ENCODE data around the gene AXIN1. TPM values are rescaled to one million over a fixed set of nuclear protein-coding genes. Genes with fewer than 3 reads are reported as not detected.

The AXIN1 gene
- polyA plus RNA-seq, 1 experiment, result 3.5 TPM

DNA sequence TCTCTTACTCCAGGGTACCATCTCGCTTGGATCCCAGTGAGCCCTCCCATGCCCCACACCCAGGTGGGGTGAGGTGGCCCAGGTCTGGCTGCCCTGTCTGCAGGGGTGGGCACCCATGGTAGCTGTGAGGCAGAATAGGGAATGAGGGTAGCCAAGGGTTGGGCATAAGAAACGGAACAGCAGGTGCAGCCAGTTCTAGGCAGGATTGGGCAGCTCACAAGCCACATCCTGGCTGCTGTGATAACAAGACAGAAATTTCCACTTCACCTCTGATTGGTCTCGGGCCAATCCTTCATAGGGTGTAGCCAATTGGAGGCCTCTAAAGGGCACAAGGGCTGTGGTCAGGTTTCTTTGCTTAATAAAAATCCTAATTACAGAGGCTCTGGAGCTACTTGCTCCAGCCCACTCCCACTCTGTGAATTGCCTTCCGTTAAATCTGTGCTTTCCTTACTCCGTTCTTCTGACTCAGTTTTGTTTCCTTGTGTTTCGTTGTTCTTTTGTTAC, 73.6 kb downstream of the AXIN1 start:
- no peak overlapping the region for H3K27ac ChIP-seq (ENCODE audit: low read depth, low read length)
- H3K9me3 ChIP-seq (ENCODE audit: control insufficient read depth, insufficient read depth, low read length), result peaks cover 7% of the 10 kb centered on the region; the same call in 1 of the 2 replicates
- TF ChIP-seq, protein P1, sequence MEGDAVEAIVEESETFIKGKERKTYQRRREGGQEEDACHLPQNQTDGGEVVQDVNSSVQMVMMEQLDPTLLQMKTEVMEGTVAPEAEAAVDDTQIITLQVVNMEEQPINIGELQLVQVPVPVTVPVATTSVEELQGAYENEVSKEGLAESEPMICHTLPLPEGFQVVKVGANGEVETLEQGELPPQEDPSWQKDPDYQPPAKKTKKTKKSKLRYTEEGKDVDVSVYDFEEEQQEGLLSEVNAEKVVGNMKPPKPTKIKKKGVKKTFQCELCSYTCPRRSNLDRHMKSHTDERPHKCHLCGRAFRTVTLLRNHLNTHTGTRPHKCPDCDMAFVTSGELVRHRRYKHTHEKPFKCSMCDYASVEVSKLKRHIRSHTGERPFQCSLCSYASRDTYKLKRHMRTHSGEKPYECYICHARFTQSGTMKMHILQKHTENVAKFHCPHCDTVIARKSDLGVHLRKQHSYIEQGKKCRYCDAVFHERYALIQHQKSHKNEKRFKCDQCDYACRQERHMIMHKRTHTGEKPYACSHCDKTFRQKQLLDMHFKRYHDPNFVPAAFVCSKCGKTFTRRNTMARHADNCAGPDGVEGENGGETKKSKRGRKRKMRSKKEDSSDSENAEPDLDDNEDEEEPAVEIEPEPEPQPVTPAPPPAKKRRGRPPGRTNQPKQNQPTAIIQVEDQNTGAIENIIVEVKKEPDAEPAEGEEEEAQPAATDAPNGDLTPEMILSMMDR (IDR thresholded peaks at IDR 0.05; ENCODE audit: low read depth, low read length), result no peak
- POLR2A ChIA-PET, result no interaction called here
- DNase-seq (ENCODE audit: low read depth, low spot score), result no peak
- peaks cover 42% of the 10 kb centered on the region for H3K27me3 ChIP-seq (ENCODE audit: control insufficient read depth, insufficient read depth, low read length)
- CTCF ChIA-PET, result interaction anchor here (0.8 kb wide), 1 partner anchor 99 kb away, joined by 3 read pairs; the partner anchor contains the start of gene HBQ1
- H3K4me3 ChIP-seq (ENCODE audit: low read depth, low read length), result no peak overlapping the region

DNA sequence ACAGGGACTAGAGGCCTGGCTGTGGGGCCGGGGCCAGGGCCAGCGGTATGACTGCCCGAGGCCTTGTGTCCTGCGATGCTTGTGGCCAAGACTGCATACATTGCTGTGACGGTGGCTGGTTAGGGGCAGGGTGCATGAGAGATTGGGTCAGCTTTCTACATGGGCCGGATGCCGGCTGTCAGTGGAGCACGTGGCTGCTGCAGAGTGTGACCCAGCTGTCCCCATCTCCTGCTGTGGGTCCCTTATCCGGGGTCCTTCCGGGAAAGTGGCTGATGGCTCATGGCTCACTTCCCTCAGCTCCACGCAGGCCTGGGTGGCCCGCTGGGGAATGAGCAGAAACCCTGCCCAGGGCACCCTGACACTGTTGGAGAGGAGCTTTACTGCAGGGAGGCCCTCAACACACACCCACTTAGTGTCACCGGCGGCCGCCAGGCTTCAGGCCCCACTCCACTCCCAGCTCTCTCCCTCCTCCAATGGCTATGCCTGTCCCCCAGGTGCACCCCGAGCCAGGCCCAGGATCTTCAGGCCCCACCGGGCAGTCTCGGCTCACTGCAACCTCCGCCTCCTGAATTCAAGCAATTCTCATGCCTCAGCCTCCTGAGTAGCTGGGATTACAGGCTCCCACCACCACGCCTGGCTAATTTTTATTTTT, 76.0 kb downstream of the AXIN1 start:
- Histone ChIP-seq H3K27ac (ENCODE audit: low read depth, low read length) (no peak overlapping the region), H3K4me3 (ENCODE audit: low read depth, low read length) (no peak overlapping the region), H3K9me3 (ENCODE audit: control insufficient read depth, insufficient read depth, low read length) (peaks cover 6% of the 10 kb centered on the region; the same call in 1 of the 2 replicates), H3K27me3 (ENCODE audit: control insufficient read depth, insufficient read depth, low read length) (peaks cover 43% of the 10 kb centered on the region)
- ChIA-PET POLR2A (no interaction called here), CTCF (no interaction called here)
- TF ChIP-seq, protein P1 (IDR thresholded peaks at IDR 0.05; ENCODE audit: low read depth, low read length), result no peak
- DNase-seq (ENCODE audit: low read depth, low spot score), result no peak

DNA sequence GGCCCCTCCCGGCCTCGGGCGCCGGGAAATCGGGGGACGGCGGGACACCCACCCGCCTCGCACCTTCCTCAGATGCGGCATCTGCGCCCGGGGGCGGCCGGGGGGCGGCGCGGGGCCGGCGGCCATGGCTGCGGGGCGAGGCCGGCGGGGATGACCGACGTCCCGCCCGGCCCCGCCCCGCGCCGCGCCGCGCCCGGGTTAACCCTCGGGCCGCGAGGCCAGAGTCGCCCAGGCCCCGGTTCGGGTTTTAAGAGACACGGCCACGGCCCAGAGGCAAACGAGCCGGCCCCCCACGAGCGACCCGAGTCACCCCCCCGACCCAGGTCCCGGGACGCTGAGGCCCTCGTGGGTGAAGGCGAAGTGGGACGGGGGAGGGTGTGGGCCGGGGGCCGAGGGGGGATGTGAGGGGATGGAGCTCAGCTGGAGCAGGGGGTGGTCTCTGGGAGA, 76.7 kb downstream of the AXIN1 start, which contains the start of gene RGS11:
Gene RGS11 (minus strand): TSS at position 159 of the 447 bp plus-strand sequence. CDS start 33 bp downstream, at position 126.
- Histone ChIP-seq H3K4me3 (ENCODE audit: low read depth, low read length) (peak within 1 kb of the TSS; percentile 32; the same call in 1 of the 2 replicates), H3K27me3 (ENCODE audit: control insufficient read depth, insufficient read depth, low read length) (peaks cover 36% of the 10 kb centered on the region), H3K27ac (ENCODE audit: low read depth, low read length) (no peak within 1 kb of the TSS), H3K9me3 (ENCODE audit: control insufficient read depth, insufficient read depth, low read length) (peaks cover 5% of the 10 kb centered on the region; the same call in 1 of the 2 replicates)
- POLR2A ChIA-PET, result no interaction called here
- CTCF ChIA-PET, result no interaction called here
- no peak for DNase-seq (ENCODE audit: low read depth, low spot score)
- TF ChIP-seq, protein P1 (IDR thresholded peaks at IDR 0.05; ENCODE audit: low read depth, low read length), result no peak

- POLR2A ChIA-PET, result no interaction called here
- no peak overlapping the region for H3K27ac ChIP-seq (ENCODE audit: low read depth, low read length)
Measured at GRCh38 chr16:275041-275641, 77.4 kb downstream of the AXIN1 start.

More at GRCh38 chr16:275041-275641, 77.4 kb downstream of the AXIN1 start:
- TF ChIP-seq, protein P1 (IDR thresholded peaks at IDR 0.05; ENCODE audit: low read depth, low read length), result no peak
- no peak for DNase-seq (ENCODE audit: low read depth, low spot score)
- CTCF ChIA-PET, result no interaction called here
- peaks cover 36% of the 10 kb centered on the region for H3K27me3 ChIP-seq (ENCODE audit: control insufficient read depth, insufficient read depth, low read length)
- peaks cover 5% of the 10 kb centered on the region; the same call in 1 of the 2 replicates for H3K9me3 ChIP-seq (ENCODE audit: control insufficient read depth, insufficient read depth, low read length)
- H3K4me3 ChIP-seq (ENCODE audit: low read depth, low read length), result peak overlapping the region; percentile 32; the same call in 1 of the 2 replicates
